ENCODE data around the gene AP2S1.
"Not testable (repeated sequence)": the region's sequence is repeated elsewhere in the genome, so short reads cannot be mapped to it uniquely, and the experiment has no call there.

The AP2S1 gene

DNA sequence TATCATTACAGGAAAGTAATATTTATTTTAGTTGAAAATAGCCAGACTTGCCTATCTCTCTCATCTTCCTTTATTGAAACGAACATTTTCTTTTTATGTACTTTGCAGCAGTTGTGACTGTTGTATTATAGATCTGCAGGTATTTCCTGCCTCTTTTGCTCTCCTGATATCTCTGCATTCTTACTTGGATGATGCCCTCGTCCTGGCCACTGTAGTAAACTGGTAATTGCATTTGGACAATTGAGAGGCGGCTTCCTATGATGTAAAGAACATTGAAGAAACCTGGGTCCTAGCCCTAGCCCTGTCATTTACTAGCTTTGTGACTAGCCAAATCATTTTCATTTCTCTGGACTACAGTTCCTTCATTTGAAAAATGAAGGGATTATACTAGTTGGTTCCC lies 16.5 kb upstream of the AP2S1 start:
- DNase-seq (ENCODE audit: low spot score) = no peak

DNA sequence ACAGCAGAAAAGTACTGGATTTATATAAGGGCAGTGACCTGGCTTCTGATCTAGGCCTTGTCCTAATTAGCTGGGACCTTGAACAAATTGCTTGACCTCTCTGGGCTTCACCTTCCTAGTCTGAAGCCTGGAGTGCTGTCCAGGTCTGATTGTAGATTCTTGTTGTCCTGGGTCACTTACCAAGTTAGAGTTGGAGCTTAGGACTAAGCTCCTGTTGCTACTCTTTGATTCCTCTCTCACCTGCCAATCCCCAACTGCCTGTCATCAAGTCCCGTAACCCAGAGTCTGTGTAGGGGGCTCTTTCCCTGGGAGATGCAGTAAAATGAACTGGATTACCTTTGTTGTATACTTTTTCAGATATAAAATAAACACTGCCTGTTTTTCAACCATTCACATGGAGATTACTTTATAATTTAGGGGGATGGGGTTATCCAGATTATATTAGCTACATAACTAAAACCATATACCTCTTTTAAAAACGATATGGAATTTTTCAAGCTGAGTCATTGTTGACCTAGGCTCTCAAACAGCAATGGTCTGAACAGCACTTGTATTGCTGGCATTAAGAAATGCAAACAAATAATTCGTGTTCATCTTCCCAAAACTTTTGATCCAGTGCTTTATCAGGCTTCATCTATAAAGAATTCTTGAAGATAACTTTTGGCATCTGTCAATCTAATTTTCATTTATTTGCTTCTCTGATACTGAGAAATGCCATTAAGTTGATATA lies 15.9 kb upstream of the AP2S1 start:
- DNase-seq (ENCODE audit: low spot score) = no peak

DNA sequence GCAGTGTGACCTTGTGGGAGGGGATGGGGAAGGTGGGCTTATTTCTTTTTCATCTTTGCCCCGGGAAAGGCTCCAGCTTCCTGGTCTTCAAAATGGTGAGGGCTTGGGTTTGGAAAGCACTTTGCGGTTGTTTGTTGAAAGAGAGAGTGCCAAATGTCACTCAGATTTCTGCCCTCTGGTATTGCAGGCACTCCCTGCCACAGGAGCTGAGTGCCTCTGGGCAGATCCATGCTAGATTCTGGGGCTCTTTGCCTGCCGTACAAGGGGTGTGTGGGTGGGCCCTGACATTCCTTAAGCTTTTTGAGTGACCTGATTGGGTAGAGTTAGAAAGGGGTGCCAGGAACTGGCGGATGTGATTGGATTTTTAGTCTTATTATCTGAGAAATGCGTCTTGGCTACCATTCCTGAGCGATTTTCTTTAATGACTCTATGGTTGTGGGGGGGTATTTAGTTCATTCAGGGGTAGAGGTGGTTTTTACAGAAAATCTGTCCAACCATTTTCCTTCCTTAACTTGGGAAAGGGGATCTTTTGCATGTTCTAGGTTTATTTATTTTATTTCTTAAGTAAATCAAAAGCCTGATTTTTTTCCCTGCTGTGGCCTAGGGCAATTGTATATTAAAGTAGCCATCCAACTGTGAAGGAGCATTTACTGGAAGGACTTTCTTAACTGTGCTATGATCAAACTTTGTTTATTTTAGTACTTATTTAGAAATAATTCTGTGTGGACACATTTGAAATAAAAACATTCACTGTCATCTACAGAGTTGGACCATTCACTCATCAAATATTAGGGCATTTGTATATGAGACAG lies 13.4 kb upstream of the AP2S1 start:
- DNase-seq (ENCODE audit: low spot score) = no peak

DNA sequence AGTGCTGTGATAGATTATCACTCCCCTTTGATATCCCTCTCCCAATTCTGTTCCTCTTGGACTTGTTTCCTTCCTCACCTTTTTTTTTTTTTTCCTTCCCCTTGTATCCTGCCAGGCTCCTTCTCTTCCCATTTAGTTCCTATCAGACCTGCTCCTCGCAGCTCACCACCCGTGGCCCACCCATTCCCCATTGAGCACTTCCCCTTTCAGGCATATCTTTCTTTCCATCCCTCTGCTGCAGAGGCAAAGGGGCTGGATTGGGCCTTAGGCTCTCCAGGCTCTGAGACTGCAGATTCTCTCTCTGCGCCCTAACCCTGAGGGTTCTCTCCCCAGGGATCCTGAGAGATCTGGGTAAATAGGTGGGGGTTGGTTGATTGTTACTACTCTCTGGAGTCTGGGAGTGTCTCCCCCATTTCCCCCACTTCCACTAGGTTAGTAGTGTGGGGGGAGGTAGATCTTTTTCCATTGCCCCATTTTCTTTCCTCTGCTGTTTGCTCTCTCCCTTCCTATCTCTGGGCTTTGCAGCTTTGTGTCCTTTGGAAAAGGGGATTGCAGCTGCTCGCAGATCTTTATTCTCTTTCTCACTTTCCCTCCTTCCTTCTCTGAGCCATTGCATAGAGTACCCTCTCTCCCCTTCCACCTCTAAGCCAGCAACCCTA lies 12.5 kb upstream of the AP2S1 start:
- no peak for DNase-seq (ENCODE audit: low spot score)

DNA sequence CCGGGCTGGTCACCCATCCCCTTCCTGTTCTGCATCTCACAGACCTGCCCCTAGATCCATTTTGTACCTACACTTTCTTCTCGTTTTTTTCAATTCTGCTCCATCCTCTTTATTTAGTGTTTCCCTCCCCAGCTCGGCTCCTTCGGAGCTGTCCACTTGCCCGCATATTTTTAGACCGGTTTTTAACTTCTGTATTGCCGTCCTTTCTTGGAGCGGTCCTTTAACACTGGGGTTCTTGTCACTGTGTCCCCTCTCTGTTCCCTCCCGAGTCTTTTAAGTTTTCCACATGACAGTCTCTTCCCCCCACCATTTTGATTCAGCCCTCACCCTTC lies 11.8 kb upstream of the AP2S1 start:
- no peak for DNase-seq (ENCODE audit: low spot score)

DNA sequence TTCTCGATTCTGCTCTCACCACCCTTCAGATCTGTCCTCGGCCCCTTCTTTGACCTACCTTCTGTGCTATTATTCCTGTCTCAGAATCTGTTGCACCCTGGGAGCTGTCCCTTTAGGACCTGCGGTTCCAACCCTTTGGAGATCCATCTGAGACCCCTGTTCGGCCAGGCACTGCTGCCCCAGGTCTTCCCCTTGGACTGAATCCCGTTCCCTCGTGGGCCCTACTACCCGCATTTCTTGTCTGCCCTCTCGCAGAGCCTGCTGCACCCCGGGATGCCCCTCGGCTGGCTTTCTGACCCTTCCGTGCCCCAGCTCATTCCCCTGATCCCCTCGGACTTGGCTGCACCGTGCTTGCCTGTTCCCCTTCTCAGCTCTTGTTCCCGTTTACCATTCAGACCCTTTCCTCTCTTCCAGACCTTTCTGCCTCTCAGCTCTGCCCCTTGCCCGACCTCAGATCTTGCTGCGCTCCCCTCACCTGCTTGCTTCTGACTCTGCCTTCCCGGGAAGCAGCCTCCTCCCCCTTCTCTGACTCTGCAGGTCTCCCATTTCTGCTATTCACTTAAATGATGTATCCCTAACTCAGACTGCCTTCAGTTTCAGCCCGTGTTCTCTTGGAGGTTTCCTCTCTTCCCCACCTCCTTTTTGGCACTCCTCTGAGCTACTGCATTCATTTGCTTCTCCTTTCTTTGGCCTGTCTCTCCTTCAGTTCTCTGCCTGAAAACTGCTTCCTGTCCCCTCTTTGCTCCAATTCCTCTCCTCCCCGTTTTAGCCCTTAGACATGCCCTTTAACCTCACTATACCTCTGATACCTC lies 11.3 kb upstream of the AP2S1 start:
- DNase-seq (ENCODE audit: low spot score) = no peak

DNA sequence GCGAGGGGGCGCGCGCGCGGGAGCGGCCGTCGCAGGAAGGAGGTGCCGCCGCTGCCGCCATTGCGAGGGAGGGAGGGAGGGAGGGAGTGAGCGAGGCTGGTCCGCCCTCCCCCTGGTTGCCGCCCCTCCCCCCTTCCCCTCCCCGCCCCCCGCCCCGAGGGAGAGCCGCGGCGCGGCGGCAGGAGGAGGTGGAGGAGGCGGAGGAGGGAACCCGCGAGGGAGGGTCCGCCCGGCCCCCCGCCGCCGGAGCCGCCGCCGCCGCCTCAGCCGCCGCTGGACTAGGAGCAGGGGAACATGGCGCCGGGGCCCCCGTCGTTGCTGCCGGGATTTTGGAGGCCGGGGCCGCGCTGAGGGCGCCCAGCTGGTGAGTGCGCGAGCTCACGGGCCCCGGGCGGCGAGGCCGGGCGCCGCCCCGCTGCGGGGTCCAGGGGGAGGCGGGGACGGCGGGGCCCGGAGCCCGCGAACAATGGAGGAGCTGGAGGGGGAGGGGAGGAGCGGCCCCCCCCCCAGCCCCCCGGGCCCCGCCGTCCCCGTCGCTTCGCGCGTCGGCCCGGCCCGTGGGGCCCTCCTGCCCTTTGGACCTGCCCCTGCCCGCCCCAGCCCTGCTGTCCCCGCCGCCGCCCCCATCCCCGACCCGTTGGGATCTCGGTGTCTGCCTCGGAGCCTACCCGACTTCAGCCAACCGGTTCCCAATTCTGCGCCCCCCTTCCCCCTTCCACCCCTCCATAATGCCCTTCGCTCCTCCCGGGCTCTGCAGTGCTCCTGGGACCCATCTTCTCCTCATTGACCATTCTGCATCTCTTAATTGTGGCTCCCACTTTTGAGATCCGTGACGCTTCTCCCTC lies 10.4 kb upstream of the AP2S1 start, which contains the start of gene ARHGAP35:
Gene ARHGAP35 (plus strand): TSS at position 152 of the 845 bp plus-strand sequence. CDS start 57,679 bp downstream, outside the sequence.
- DNase-seq (ENCODE audit: low spot score) = peak; percentile 82

DNA sequence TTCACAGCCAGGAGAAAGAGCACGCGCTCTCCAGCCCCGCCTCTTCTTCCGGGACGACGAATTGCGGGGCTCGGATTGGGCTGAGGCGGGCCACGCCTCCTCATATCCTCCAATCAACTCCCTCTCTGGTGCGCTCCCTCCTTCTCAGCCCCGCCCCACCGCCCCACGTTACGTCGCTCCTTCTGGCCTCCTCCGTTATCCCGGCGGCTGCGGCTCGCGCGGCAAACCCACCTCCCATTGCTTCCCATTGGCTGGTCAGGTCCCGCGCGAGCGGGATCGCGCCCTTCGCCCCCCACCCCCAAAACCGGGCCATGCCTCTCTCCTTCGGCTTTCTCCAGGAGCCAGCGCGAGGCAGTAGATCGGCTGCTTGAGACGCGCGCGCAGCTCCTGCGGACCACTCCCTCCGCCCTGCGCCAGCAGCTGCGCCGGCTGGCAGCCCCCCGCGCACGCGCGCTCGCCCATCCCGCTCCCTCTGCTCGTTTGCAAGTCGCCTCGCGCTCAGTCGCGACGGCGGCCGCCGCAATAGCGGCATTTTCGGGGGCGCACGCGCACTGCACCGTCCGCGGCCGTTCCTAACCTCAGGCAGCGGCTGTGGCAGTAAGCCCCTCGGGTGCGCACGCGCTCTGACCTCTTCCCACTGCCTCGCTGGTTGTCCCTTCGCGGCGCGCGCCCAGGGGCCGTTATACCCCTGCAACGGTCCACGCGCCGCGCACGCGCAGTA lies 9.6 kb upstream of the AP2S1 start:
- DNase-seq (ENCODE audit: low spot score) = peak; percentile 87

DNA sequence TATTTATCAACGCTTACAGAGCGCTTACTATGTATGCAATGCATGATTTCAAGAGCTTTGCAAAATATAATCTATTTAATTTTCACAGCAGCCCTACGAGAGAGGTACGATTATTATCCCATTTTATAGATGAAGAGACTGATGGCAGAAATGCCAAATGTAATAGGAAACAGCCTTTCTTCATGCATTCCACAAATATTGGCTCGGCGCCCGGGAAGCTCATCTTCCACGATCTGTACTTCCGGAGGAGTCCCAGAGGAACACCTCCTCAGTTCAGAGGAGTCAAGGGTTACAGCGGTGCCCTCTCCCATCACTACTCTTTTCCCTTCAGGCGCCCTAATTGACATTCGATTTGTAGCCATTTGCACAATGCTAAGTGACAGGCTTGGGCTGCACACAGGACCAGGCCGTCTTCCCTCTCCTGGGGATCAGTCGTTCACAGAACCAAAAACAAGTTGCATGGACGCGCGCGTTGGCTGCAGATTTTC lies 9.0 kb upstream of the AP2S1 start:
- DNase-seq (ENCODE audit: low spot score) = no peak

DNA sequence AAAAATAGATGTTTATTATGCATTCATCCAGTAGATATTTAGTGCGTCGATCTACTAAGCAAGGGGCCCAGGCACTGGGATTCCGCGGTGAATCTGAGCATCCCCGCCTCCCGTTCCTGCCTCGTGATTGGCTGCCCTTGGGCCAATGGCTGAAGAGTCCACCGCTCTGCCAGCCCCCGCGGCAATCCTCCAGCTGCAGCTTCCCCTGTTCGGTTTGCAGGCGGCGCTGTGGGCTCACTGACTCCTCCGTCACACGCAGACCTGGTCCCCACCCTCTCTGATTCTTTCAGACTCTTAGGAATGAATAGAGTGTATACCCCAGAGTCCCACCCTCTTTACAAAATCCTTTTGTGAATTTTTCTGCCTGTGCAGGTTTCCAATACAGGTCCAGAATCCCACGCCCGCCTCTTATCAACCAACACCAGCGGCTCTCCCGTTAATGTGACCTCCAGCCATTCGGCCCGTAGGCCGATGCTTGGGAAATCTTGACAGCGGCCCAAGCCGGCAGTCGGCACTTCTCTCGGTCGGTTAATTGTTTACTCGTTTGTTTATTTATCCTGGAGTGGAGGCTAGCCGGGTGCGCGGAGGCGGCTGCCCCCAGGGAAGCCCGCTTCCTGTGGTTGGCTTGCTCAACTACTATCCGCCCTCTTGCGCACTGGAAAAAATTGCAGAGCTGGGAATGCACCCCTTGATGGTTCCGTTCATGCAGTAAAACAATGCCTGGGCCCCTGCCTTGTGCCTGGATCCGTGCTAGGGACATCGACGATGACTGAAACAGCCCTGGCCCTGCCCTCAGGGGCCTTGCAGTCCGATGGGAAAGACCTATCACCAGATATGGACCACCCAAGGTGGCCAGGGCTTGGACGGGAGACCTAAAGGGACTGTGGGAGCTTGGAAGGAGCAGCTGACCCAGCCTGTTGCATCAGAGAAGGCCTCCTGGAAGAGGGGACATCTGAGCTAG lies 5.7 kb upstream of the AP2S1 start:
- peak; percentile 95 for DNase-seq (ENCODE audit: low spot score)

DNA sequence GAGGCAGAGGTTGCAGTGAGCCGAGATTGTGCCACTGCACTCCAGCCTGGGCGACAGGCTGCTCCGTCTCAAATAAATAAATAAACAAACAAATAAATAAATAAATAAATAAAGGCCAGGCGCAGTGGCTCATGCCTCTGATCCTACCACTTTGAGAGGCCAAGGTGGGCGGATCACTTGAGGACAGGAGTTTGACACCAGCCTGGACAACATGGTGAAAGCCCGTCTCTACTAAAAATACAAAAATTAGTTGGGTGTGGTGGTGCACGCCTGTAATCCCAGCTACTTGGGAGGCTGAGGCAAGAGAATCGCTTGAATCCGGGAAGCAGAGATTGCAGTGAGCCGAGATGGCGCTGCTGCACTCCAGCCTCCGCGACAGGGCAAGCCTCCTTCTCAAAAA lies 4.1 kb upstream of the AP2S1 start:
- DNase-seq (ENCODE audit: low spot score) = not testable (repeated sequence)

DNA sequence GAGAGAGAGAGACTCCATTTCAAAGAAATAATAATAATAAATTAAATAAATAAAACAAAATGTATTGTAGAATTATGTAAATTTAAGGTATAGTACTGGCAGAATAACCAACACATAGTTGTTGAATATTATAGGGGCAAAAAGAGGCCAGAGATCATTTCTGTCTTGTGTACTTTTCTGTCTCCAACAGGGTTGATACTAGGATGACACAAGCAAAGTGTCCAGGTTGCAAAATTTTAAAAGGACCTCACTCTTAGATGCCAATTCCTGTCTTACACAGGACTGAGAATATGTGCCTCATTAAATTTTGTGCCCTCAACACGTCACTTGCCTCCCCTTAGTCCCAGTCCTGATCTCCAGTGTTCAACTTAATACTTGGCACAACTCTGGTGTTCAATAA lies 2.2 kb upstream of the AP2S1 start:
- DNase-seq (ENCODE audit: low spot score) = no peak

DNA sequence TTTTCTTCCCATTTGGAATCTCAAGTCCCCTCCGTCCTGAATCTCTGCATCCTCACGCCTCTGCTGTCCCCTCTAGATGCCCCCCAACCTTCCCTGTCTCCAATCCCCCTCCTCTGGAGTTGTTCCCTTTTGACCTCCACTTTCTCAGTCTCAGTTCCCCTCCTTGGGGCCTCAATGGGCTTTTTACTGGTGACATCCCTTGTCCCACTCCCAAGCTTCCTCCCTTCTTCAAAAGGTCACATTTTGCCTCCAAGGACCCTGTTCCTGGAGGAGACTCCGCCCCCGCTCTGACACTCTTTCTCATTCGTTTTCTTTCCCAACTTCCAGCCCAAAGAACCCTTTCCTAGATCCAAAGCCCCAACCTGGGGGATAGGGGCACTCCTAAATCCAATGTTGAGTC lies 1.0 kb downstream of the AP2S1 start:
- no peak for DNase-seq (ENCODE audit: low spot score)

DNA sequence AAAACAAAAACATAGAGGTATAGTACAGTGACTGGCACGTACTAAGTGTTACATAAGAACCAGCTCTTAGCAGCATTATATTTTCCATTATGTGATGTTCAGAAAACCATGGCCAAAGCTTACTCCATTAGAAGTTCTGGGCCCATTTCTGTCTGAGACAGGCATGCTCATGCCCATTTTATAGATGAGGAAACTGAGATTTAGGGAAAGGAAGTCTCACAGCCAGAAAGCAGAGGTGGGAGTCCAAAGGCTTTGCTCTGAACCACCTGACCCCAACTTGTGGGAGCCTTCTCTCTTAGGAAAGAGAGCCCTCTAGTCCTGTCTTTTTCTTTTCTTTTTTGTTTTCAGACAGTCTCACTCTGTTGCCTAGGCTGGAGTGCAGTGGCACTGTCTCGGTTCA lies 2.3 kb downstream of the AP2S1 start:
- DNase-seq (ENCODE audit: low spot score) = no peak

DNA sequence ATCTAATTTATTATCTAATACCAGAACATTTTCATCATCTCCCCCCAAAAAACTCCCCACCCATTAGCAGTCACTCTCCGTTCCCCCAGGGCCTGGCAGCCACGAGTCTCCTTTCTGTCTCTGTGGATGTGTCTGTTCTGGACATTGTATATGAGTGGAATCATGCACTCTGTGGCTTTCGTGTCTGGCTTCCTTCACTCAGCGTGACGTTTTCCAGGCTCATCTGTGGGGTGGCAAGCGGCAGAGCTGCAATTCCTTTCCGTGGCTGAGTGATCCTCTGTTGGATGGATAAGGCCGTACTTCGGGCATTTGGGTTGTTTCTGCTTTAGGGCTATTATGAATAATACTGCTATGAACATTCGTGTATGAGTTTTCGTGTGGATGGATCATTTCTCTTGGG lies 3.1 kb downstream of the AP2S1 start:
- no peak for DNase-seq (ENCODE audit: low spot score)

DNA sequence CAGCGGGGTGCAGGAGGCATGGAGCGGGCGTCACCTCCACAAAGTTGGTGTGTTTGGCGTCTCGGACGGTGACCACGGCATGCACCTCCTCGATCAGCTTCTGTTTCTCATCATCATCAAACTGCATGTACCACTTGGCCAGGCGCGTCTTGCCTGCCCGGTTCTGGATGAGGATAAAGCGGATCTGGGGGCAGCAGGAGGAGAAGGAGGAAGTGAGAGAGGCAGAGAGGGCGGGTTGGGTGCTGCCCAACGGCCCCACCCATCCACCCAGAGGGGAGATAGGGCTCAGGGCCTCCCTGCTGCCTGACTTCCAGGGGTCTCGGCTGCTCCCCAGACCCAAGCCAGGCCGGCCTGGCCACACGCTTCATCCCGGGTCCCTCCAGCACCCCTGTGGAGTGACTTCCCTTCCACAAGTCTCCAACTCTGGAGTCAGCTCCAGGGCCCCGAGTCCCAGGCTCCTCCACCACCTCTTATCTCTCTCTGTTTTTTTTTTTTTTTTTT lies 4.6 kb downstream of the AP2S1 start:
- DNase-seq (ENCODE audit: low spot score) = no peak

DNA sequence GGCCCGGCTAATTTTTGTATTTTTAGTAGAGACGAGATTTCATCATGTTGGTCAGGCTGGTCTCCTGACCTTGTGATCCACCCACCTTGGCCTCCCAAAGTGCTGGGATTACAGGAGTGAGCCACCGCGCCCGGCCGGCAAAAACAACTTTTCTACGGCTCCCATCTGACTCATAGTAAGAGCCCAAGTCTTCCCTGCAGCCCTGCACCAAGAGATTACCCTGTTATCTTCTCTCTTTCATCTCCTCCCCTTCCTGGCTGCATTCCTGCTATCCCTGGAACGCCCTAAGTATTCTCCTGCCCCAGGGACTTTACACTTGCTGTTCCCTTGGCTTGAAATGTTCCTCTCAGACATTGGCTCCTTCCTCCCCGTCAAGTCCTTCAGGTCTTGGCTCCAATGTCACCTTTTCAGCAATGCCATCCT lies 6.6 kb downstream of the AP2S1 start:
- no peak for DNase-seq (ENCODE audit: low spot score)

DNA sequence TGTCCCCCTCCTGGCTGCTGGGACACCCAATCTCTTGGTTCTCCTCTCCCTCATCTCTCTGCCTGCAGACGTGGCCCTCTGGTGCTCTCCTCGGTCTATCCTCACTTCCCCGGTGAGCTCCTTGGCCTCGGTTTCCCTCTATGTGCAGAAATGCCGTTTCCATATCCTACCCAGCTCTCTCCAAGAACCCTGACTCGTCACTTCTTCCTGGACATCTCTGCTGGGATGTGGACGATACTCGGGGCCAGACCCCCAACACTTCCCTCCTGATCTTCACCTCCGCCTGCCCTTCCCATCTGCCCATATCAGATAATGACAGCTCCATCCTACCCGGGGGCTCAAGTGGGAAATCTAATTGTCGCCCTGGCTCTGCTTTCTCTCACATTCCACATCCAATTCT lies 7.9 kb downstream of the AP2S1 start:
- no peak for DNase-seq (ENCODE audit: low spot score)

DNA sequence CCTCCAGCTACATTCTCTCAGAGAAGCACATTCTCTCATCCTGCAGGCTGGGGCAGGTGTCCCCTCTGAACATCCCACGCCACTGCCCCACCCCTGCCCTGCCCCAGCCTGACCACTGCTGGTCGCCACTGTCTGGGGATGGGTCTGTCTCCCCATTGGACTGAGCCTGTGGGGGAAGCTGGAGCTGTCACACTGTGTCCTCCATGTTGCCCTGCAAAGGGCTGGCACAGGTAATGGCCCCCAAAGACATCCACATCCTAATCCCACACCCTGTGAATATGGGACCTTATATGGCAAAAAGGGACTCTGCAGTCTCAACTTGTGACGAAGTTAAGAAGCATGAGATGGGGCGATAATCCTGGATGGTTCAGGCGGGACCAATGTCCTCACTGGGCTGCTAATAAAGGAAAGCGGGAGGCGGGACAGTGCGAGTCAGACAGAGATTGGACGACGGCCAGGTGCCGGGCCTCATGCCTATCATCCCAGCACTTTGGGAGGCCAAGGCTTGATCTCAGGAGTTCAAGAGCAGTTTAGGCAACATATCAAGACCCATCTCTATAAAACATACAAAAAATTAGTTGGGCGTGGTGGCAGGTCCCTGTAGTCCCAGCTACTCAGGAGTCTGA lies 9.1 kb downstream of the AP2S1 start:
- no peak for DNase-seq (ENCODE audit: low spot score)

Data from HuH-7 (cell line).